ENCODE measurements around the gene AURKAIP1.

The AURKAIP1 gene

DNA sequence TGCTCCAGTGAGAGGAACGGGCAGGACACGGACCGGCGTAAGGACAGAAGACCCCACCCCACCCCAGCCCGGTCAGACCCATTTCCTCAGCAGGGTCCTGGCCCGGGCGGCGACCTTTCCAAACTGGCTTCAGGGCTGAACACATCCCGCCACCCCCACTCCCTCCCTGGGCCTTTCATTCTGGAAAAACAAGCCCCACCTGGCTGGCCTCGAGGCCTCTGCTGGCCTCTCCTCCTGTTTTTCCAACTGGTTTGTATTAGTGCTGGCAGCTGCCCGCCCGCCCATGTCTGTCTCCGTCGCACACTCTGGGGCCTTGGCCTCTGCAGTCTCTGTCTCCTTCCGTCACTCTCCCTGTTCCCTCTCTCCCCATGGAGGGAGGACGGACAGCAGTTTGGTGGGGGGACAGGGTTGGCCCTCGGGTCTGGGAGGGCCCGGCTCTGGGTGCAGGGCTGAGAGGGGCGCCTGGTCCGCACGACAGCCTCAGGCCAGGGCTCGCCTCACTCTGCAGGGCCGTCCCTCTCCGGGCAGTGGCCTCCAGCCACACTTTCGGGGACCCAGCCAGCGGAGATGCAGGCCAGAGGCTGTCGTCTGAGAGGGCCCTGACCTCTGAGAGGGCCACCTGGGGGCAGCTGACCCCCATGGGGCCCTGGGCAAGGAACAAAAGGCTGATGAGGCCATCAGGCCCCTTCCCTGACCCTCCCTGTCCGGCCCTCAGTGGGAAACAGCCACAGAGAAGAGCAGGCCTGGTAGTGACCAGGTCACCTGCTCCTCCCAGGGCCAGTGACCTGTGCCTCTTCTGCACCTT, 15.1 kb downstream of the AURKAIP1 start:
- no peak for DNase-seq

DNA sequence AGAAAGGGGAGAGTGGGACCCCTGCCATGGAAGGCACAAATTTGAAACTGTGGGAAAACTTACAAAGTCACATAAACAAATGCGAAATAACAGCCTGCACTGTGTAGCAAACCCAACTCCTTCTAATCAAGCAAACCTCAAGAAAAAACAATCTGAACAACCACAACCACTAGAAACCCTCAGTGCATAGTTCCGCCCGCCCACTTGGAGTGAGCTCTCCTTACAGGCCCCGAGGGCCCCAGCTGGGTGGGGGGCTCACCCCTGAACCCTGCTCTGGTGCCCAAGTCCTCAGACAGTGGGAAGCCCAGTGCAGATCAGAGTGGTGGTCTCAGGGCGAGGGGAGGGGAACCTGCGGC, 15.7 kb downstream of the AURKAIP1 start:
- DNase-seq = no peak

DNA sequence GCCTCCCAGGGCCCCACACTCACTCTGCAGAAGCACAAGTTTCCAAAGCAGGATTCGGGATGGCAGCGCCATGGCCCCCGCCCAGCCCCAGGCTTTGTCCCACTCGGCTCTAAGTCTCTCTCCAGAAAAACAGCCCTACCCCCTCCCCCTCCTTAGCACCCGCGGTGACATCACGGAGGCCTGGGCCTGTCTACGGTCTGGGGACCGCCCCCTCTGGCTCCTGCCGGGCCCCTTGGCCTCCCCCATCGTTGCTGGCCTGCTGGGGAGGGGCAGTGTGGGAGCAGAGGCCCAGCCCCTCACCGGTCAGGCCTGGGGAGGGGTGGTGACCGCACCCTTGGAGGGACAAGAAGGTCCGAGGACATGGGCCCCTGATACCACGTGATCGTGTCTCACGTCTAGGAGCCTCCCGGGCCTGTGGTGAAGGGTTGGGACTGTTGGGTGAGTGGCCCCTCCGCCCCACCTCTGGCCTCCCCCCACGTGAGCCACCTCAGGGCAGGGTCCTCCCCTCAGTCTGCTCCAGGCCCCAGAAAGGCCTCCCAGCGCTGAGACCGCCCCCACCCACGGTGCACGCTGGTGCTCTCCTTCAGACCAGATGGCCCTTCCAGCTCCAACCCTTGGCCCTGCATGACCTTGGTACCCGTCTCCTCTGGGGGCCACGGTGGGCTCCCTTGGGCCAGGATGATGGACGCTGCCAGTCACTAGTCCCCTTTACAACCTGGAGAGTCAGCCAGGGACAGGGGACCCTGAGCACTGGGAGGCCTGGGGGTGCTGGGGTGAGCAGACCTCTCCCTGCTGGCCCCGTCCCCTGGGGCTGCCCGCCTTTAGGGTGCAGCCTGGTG, 16.4 kb downstream of the AURKAIP1 start, which contains the start of gene MXRA8:
Gene MXRA8, minus strand, starts transcription at position 123 of the 839 bp plus-strand sequence. Its CDS starts 51 bp downstream, at position 72.
- DNase-seq = no peak

DNA sequence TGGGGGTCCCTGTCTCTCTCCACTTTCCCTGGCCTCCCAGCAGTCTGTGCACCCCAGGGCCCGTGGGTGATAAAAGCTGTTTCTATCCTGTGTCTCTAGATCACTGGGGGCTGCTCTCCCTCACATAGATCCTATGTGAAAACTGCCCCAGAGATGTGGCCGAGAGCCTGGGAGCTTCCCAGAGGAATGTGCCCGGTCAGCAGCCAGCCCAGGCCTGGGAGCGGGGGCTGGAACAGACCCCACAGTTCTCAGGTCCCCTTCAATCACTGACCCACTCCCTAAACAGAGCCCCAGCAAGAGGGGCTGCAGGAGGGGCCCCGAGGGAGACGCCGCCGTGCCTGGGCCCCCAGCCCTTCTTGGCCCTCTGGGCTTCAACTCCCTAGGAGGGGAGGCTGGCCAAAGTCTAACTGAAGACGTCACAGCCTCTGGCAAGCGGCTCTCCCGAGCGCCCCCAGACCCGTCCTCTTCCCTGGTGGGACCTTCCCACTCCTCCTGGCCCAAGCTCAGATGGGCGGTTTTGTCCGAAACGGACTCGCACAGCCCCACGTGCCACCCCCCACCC, 17.1 kb downstream of the AURKAIP1 start:
- no peak for DNase-seq

DNA sequence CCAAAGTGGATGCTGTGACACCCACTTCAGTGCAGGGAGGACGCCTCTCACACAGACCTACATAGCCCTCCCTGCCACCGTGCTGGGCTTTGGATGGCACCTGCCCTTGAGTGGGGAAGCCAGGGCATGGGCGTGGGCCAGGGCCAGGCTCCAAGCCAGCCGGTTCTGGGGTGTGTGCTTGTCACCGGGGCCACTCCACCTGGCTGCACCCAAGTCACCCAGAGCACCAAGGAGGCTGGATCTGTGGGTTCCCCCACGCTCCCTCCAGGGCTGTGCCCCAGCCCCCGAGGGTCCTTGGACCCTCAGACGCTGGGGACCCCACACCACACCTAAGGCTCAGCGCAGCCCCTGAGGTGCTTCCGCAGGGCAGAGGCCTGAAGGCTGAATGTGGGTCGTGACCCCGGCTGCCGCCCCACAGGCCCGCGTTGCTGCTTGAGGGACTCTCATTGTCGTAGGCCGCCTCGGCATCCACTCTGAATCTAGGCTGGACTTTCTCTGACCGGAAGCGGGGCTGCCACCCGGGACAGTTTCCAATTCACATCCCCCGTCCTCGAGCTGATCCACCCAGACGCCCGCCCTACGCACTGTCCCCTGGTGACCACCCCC, 18.1 kb downstream of the AURKAIP1 start:
- DNase-seq = no peak

DNA sequence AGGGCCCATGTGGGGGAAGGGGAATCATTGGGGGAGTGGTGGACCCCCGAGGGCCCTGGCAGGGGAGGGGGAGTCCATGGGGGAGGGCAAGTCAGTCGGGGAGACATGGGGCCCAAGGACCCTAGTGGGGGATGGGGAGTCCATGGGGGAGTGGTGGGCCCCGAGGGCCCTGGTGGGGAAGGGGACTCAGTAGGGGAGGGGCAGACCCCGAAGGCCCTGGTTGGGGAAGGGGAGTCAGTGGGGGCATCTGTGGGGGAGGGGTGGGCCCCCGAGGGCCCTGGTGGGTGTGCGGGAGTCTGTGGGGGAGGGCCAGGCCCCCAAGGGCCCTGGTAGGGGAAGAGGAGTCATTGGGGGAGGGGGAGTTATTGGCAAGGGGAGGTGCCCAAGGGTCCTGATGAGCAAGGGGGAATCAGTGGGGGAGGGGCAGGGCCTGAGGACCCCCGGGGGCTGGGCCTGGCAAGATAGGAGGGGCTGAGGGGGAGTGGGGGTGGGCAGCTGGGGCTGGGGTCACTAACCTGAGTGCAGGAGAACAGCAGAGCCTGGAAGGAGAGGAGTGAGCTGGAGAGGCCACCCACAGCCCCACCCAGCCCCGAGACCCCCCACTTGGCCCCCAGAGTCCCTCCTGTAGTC, 18.7 kb downstream of the AURKAIP1 start:
- DNase-seq = no peak

DNA sequence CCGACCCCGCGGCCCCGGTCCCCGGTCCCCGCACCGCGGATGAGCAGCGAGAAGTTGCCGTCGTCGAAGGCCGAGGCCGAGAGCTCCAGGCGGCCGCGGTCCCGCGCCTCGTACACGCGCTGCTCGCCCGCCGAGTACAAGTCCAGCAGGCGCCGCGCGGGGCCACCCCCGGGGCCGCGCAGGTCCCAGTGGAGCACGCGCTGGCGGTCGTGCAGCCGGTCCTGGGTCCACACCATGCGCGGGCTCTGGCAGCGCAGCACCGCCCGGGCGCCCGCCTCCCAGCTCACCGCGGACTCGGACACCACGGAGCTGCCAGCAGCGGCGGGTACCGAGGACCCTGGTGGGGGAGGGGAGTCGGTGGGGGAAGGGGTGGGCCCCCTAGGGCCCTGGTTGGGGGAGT, 19.6 kb downstream of the AURKAIP1 start:
- peak; percentile 43 for DNase-seq

DNA sequence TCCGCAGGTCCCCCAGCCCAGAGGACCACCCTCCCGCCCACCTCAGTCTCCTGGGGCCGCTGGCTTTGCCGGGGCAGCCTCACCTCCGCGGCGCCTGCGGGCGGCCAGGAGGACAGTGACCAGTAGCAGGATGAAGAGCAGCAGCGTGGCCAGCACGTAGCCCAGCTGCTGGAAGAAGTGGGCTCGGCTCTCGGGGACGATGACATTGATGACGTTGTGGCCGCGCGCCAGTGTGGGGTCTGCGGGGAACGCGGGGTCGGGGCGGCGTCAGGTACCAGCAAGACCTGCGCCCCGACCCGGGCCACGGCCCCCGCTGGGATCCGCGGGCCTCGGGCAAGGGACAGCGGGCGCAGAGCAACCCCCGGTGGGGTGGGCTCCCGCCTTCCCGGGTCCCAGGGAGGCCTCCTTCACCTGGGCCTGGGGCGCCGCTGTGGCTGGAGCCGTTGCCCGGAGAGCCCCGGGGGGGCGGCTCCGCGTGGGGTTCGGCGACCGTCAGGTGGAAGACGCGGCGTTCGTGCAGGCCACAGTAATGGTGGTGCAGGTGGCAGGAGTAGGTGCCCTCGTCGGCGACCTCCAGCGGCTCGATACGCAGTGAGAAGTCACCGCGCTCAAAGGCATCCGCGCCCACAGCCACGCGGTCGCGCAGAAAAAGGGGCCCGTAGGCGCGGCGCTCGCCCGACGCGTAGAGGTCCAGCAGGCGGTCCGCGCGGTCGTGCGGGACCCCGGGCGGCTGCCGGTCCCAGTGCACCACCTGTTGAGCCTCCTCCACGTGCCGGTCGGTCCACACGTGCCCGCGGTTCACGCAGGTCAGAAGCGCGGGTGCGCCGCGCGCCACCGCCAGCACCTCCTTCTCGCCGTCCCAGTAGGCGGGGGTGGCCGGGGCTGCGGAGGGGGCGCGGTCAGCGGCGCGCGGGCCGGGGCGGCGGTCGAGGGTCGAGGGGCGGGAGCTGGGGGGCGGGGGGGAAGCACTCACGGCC, 20.4 kb downstream of the AURKAIP1 start:
- no peak for DNase-seq

DNA sequence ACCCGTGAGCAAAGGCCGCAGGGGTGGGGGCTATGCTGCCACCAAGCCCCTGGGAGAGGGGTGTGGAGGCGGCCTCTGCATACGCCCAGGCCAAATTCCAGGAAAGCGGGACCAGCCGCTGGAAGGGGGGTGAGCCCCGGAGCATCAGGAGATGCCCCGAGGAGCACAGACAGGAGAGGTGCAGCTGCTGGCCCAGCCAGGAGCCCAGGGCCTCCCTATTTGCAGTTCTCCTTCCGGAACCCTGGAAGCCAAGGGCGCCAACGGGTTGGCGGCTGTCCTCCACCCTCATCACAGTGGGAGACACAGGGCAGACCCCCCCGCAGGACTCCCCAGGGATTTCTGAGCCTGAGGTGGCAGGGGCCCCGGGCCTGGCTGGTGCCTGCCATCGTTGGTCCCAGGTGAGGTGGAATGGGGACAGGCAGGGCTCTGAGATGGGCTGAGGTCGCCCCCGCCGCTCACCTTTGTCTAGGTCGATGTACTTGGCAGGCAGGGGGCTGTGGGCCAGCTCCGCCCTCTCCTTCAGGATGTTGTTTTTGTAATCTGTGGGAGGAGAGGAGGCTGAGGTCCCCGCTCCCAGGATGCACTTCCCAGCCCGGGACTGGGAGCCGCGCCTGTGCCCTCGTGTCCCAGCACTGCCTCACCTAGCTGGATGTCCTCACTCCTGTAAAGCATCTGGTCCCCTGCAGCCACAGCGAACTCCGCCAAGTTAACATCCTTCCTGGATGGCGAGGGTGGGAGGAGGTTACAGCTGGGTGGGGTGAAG, 21.4 kb downstream of the AURKAIP1 start:
- no peak for DNase-seq

DNA sequence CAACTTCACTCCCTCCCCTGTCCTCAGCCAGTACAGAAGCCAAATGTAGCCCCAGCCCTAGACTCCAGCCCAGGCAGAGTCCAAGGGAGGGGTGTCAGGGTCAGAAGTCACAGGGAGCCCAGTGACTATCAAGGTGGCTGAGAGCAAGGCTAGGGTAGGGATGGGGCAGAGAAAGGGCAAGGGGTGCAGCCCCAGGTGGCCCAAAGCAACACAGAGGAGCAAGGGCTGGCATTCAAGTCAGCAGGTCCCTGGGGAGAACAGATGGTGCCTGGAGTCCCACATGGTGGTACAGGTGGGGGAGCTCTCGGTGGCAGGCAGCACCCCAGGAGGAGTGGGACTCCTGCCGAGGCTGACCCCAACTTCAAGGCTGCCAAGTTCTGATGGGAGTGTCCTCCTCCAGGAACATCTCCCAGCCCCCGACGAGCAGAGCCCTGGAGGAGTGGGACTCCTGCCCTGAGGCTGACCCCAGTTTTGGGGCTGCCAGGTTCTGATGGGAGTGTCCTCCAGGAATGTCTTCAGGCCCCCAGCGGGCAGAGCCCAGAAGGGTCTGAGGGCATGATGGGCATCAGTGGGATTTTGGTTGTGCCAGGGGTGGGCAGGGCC, 22.1 kb downstream of the AURKAIP1 start:
- DNase-seq = no peak

DNA sequence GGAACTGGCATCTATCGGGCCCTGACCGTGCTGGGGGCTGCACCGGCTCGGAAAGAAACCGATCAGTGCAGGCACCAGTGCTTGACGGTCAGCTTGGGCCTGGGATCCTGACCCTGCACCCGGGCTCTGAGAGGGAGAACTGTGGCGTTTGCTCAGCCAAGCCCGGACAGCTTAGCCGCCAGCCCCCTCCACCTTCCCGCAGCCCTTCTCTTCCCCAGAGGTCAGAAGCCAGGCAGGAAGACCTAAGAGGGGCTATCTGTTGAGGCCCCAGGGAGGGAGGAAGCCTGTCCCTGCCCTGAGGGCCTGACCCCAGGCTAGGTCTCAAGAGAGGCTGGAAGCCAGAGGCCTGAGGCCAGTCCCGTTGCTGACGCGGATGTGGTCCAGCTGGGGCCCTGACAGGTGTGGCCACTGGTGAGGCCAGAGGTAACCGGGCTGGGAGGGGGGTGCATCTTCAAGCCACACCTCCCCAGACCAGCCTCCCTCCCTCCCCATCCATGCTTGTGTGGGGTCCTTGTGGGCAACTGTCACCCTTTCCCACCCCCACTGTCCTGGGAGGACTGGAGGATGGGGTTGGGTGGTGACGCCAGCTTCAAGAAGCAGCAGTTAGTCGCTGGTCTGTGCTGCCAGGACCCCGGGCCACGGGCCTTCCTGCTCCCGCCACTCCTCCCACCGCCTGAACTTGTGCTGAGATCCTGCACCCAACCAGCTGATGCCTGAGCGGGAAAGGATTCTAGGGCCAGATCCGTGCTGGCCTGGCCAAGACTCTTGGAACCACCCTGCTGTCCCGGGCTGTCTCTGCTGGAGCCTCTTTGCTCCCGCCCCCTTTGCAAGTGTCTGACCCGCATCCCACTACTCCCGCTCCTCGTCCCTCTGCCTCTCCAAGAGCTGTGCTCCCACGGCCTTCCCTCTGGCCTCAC, 23.2 kb downstream of the AURKAIP1 start:
- DNase-seq = no peak

DNA sequence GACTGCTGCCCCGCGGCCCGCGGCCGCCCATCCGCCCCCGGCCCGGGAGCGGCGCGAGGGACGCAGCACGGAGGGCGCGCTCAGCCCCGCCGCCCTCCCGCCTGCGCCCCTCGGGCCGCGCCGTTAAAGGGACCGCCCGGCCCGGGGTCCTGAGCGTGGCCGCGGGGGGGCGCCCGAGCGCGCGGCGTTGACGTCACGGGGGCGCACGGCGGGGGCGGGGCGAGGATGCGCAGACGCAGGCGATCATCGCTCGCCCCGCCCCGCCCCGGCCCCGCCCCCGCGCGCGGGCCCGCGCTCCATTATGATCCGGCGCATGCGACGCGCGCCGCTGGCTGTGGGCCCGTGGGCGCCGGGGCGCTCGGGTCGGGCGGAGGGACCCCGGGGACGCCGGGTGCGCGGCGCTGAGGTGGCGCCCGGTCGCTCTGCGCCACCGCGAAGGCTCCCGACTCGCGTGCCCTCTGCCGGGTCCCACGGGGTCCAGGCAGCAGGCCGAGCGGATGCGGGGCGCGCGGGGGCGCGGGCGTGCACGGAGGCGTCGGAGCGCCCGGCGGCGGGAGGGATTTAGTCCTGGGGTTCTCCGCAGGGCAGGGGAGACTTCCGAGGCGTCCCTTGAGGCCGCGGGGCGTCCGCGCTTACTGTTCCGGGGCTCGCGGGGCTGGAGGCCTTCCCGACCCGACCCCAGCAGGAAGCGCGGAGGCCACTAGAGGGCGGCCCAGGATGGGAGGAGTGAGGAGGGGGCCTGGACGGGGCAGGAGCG, 25.6 kb downstream of the AURKAIP1 start, which contains the start of gene DVL1:
Gene DVL1, minus strand, starts transcription at position 163 of the 757 bp plus-strand sequence. CDS start 353 bp downstream, outside the sequence.
- DNase-seq = peak; percentile 71

DNA sequence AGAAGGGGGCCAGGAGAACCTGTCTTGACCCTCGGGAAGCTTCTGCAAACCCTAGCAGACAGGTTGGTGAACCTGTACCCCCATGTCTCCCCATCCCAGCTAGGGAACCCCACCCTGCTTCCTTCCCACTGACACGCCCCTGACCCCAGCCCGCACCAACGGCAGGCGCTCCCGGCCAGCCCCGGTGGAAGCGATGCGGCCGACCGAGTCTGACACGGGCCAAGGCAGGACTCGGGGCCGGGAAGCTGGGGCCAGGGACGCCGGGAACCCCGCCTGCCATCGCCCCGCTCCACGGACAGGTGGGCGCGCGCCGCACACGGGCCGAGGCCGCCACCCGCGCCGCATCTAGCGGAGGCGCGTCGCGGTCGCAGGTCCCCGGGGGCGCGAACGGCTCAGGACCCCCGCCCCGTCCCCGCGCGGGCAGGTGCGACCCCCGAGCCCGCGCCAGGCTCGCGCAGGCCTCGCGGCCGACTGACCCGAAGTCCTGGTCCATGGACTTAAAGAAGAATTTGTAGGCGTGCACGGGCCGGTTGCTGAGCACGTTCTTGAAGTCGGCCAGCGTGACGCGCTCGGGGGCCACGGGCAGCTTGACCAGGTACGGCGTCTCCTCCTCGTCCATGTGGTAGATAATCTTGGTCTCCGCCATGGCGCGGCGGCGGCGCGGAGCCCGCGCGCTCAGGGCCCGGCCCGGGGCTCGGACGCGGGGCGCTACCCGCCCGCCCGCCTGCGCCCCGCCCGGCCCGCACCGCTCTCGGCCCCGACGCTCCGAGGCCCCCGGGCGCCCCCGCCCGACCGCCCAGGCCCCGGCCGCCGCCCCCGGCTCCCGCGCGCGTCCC, 26.4 kb downstream of the AURKAIP1 start:
- peak; percentile 30 for DNase-seq

DNA sequence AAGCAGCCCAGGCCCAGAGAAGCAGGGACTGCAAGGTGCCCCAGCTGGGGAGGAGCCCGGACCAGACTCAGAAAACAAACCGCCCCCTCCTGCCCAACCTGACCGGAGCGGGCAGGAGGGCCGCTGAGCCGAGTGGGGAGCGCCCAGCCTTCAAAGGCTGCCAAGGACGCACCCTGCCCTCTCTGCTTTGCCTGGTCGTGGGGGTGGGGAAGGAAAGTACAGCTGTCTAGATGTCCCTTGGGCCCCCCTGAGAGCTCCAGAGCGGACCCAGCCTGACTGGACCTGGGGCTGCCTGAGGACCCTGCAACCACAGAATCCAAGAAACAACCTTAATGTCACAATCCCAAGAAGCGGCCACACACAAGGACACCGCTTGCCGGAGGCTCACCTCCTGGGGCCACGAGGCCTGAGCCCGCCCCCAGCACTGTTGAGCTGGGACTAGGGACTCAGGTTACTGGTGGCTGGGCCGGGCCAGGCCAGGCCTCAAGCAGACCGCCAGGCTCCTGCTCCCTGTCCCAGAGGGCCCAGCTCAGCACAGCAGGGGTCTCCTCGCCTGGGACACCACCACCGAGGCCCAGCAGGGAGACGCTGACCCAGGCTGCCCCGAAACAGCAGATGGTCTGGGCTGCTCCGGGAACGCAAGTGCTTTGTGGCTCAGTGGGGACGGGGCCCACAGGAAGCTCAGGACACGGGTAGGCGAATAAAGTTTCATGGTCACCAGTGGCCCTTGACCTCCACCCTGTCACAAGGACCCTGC, 27.2 kb downstream of the AURKAIP1 start:
- DNase-seq = no peak

DNA sequence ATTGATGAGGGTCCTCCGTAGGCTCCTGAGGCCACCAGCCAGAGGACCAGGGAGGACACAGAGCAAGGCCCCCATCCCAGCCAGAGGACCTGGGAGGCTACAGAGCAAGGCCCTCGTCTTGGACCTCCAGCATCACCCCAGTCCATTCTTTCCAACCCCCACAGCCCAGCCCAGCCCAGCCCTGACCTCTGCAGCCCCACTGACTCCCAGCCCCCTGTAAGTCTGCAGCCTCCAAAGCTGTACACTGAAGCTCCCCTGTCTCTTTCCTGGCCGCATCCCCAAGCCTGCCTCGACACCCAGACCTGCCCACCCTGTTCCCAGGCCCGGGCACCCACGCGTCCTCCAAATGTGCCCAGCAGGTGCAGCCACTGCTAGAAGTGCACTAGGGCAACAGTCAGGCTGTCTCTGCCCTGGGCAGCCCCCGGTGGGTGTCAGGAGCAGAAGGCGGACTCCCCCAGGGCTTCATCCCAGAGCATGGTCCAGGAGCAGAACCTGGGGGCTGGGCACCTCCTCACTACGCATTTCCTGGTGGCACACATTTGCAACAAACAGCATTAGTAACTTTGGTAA, 27.9 kb downstream of the AURKAIP1 start:
- no peak for DNase-seq

DNA sequence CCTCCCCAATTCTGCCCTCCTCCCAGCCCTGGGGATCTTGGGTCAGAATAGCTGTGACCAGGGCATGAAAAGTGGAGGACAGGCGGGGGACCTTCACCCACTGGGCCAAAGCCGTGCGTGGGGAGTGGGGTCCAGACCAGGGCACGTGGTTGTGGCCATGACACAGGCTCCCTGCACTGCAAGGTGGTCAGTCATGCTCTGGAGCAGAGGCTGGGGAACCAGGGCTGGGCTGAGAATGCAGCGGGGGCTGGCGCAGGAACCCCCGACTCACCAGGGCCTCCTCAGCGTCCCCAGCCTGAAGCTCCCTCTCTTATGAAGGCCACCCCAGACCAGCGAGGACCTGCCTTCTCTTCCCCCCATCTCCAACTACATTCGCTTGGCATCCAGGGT, 28.5 kb downstream of the AURKAIP1 start:
- DNase-seq = no peak
